Liver (tissue), 3 donors: ENCODE results near the gene ZKSCAN3.

Experiments used
- ATF3 ChIP-seq: IDR thresholded peaks from 2 replicates; pipeline ENCODE4 v1.6.1; 2016; ENCODE audit warnings: antibody characterized with exemption
- CTCF ChIP-seq: fragments of 150-350 bp; IDR thresholded peaks from 2 replicates; pipeline ENCODE4 v1.5.1; 2017; ENCODE audit warnings: improper control_type of control experiment, low read depth, low read length; ENCODE audit not compliant: missing input control
- EGR1 ChIP-seq, 2 donors: IDR thresholded peaks; 2 replicates each; pipeline ENCODE4 v1.6.1; 2016 to 2018; ENCODE audit warnings: antibody characterized with exemption in 2 of 2, low read depth in 2 of 2
- FOXA1 ChIP-seq: IDR thresholded peaks from 2 replicates; pipeline ENCODE4 v1.6.1; 2016; ENCODE audit warnings: antibody characterized with exemption
- GABPA ChIP-seq, 2 donors: IDR thresholded peaks in 1 of 2; conservative IDR thresholded peaks in 1 of 2; 2 replicates each; pipeline ENCODE4 v1.6.1; 2016; ENCODE audit warnings: antibody characterized with exemption in 2 of 2, mild to moderate bottlenecking in 1 of 2, moderate library complexity in 1 of 2
- JUND ChIP-seq, 2 donors: IDR thresholded peaks; 2 replicates each; pipeline ENCODE4 v1.6.1; 2016; ENCODE audit warnings: antibody characterized with exemption in 2 of 2
- MAX ChIP-seq: IDR thresholded peaks from 2 replicates; pipeline ENCODE4 v1.6.1; 2016; ENCODE audit warnings: antibody characterized with exemption
- RAD21 ChIP-seq, 2 donors: IDR thresholded peaks; 2 replicates each; pipeline ENCODE4 v1.6.1; 2016; ENCODE audit warnings: antibody characterized with exemption in 2 of 2, mild to moderate bottlenecking in 2 of 2
- REST ChIP-seq: IDR thresholded peaks from 2 replicates; pipeline ENCODE4 v1.6.1; 2016; ENCODE audit warnings: antibody characterized with exemption, mild to moderate bottlenecking
- RXRA ChIP-seq, 2 donors: IDR thresholded peaks; 2 replicates each; pipeline ENCODE4 v1.6.1; 2017 to 2018; ENCODE audit warnings: antibody characterized with exemption in 2 of 2, mild to moderate bottlenecking in 1 of 2
- SP1 ChIP-seq: IDR thresholded peaks from 2 replicates; pipeline ENCODE4 v1.6.1; 2018; ENCODE audit warnings: antibody characterized with exemption, mild to moderate bottlenecking
- TAF1 ChIP-seq: conservative IDR thresholded peaks from 2 replicates; pipeline ENCODE4 v1.6.1; 2016; ENCODE audit warnings: antibody characterized with exemption, mild to moderate bottlenecking
- ZBTB33 ChIP-seq: IDR thresholded peaks from 2 replicates; pipeline ENCODE4 v1.6.1; 2016; ENCODE audit warnings: antibody characterized with exemption
- donor health status: healthy.
- donor health status: healthy.

- TF ChIP-seq EGR1 (IDR thresholded peaks at IDR 0.05; ENCODE audit: low read depth in 2 of 2) = no peak
- no peak for TF ChIP-seq CTCF
- TF ChIP-seq RAD21 (IDR thresholded peaks at IDR 0.05) = no peak
- no peak for TF ChIP-seq REST
- no peak for TF ChIP-seq JUND (IDR thresholded peaks at IDR 0.05)
- TF ChIP-seq GABPA (IDR thresholded peaks at IDR 0.05 in 1 of 2, conservative IDR thresholded peaks at IDR 0.05 in 1 of 2) = no peak
- TF ChIP-seq ATF3 = no peak
- no peak for TF ChIP-seq TAF1
- TF ChIP-seq FOXA1 = no peak
- TF ChIP-seq RXRA (IDR thresholded peaks at IDR 0.05) = no peak
- TF ChIP-seq SP1 = no peak
- TF ChIP-seq ZBTB33 = no peak
- no peak for TF ChIP-seq MAX
Measured at GRCh38 chr6:28377879-28378278, 28.1 kb downstream of the ZKSCAN3 start.
